Right lobe of liver (tissue), 6 donors: ENCODE measurements around the gene LHCGR. TPM values are rescaled to one million over a fixed set of nuclear protein-coding genes. Genes with fewer than 3 reads are reported as not detected.

Experiments
- ATAC-seq, 4 donors: fragments of 200-7000 bp; cut with Tn5 transposase; one replicate each; pipeline ENCODE4 v1.9.1; 2020; ENCODE audit warnings: mild to moderate bottlenecking in 4 of 4, moderate library complexity in 4 of 4
- DNase-seq, 3 donors: peaks; one replicate each; pipeline ENCODE4 v3.0.0-alpha.2; 2020
- H3K27ac ChIP-seq, 3 donors: fragments of 200-600 bp; one replicate each; pipeline ENCODE4 v1.8.0; 2022
- H3K27me3 ChIP-seq, 2 donors: fragments of 200-600 bp; one replicate each; pipeline ENCODE4 v1.8.0; 2022
- H3K36me3 ChIP-seq, 4 donors: fragments of 200-600 bp; sonication (generic) in 1 of 4; one replicate each; pipeline versions ENCODE4 v1.5.1 to v1.8.0; 2017 to 2022; ENCODE audit warnings: control low read depth in 1 of 4
- H3K4me1 ChIP-seq, 4 donors: fragments of 200-600 bp; sonication (generic) in 1 of 4; one replicate each; pipeline versions ENCODE4 v1.5.1 to v1.8.0; 2017 to 2022; ENCODE audit warnings: control low read depth in 1 of 4
- H3K4me3 ChIP-seq, 3 donors: fragments of 200-600 bp; one replicate each; pipeline ENCODE4 v1.8.0; 2022
- H3K9me3 ChIP-seq, 4 donors: fragments of 200-600 bp; sonication (generic) in 1 of 4; one replicate each; pipeline versions ENCODE4 v1.5.1 to v1.8.0; 2017 to 2022; ENCODE audit warnings: control low read depth in 1 of 4
- CTCF ChIP-seq, 4 donors: fragments of 200-600 bp in 3 of 4; fragments of 450-650 bp in 1 of 4; IDR thresholded peaks; one replicate each; pipeline versions ENCODE4 v1.5.1 to v1.8.0; 2016 to 2022; ENCODE audit warnings: antibody characterized with exemption in 4 of 4, mild to moderate bottlenecking in 2 of 4
- POLR2A ChIP-seq: fragments of 450-650 bp; IDR thresholded peaks from one replicate; pipeline ENCODE4 v1.6.1; 2017; ENCODE audit warnings: antibody characterized with exemption, mild to moderate bottlenecking
- WGBS: methylation state at CpG from one replicate; pipeline ENCODE4 v1.1.6; 2018; ENCODE audit warnings: low coverage, low lambda C conversion rate; ENCODE audit not compliant: insufficient coverage; ENCODE audit errors: missing lambda C conversion rate; 5-methylcytosine and 5-hydroxymethylcytosine counted together
- intact Hi-C, 2 donors: fragments of 100-400 bp; cut with DNase I; formaldehyde crosslinking; loops; one replicate each; pipeline versions ENCODE4 v1.11.2 to v1.14.1; 2022
- total RNA-seq, 6 experiments: library from RNA; depleted of rRNA in 2 of 6; stranded (reverse); fragments of >200 nt in 2 of 6; fragmentation: NEBNext Ultra II Directional in 3 of 6; extraction: Animal tissue kit (Norgen Biotek cat#: 25700) in 3 of 6; gene quantifications; one replicate each; pipeline versions ENCODE4 v1.1.0 to v1.2.4, GENCODE V29; 2016 to 2023
- donor health status: DM: no; HTN: yes; CAD: no.
- donor health status: DM: no; HTN: no; CAD: no.
- donor health status: DM: no; HTN: no; CAD: no.
- donor health status: DM: no; HTN: yes; CAD: no.
- donor health status: DM: no; HTN: yes; CAD: no.

LHCGR gene
- total RNA-seq, 6 experiments from 2014 or later = not detected

- WGBS = 21% methylated on average over 4 of the region's 8 CpGs
- intact Hi-C loops = no loop called here
- H3K36me3 ChIP-seq = no peaks in the 10 kb centered on the region
Observed at GRCh38 chr2:48767330-48767729, 11.8 kb upstream of the LHCGR start.

GRCh38 chr2:48760826-48761225, 5.3 kb upstream of the LHCGR start:
- no peak overlapping the region for H3K4me3 ChIP-seq
- TF ChIP-seq CTCF (IDR thresholded peaks at IDR 0.05) = no peak
- WGBS = 50% methylated on average over 1 of the region's 3 CpGs
- no peaks in the 10 kb centered on the region for H3K4me1 ChIP-seq
- ATAC-seq (no peak), DNase-seq (no peak)
- no peaks in the 10 kb centered on the region for H3K9me3 ChIP-seq
- no peak overlapping the region for H3K27ac ChIP-seq
- H3K27me3 ChIP-seq = no peaks in the 10 kb centered on the region
- H3K36me3 ChIP-seq = no peaks in the 10 kb centered on the region
- intact Hi-C loops = no loop called here

More at GRCh38 chr2:48767330-48767729, 11.8 kb upstream of the LHCGR start:
- H3K27me3 ChIP-seq = no peaks in the 10 kb centered on the region
- ATAC-seq = peak in 2 of 4 donors; percentile 36 to 51
- no peaks in the 10 kb centered on the region for H3K9me3 ChIP-seq
- no peak overlapping the region for H3K4me3 ChIP-seq
- DNase-seq = no peak
- TF ChIP-seq POLR2A (no peak), CTCF (IDR thresholded peaks at IDR 0.05) (no peak)
- no peaks in the 10 kb centered on the region for H3K4me1 ChIP-seq
- H3K27ac ChIP-seq = no peak overlapping the region

GRCh38 chr2:48759682-48760081, 4.2 kb upstream of the LHCGR start:
- intact Hi-C loops = no loop called here

GRCh38 chr2:48756289-48756688, 765 bp upstream of the LHCGR start:
- Histone ChIP-seq H3K27me3 (no peaks in the 10 kb centered on the region), H3K36me3 (no peaks in the 10 kb centered on the region), H3K4me3 (no peak overlapping the region), H3K9me3 (no peaks in the 10 kb centered on the region), H3K4me1 (no peaks in the 10 kb centered on the region), H3K27ac (no peak overlapping the region)
- no peak for ATAC-seq
- DNase-seq = no peak
- TF ChIP-seq CTCF (IDR thresholded peaks at IDR 0.05) (no peak), POLR2A (no peak)
- intact Hi-C loops = no loop called here
- WGBS = 23% methylated on average over 3 of the region's 3 CpGs

More at GRCh38 chr2:48759682-48760081, 4.2 kb upstream of the LHCGR start:
- H3K4me1 ChIP-seq = no peaks in the 10 kb centered on the region
- DNase-seq (no peak), ATAC-seq (no peak)
- H3K27me3 ChIP-seq = no peaks in the 10 kb centered on the region
- H3K36me3 ChIP-seq = no peaks in the 10 kb centered on the region
- H3K4me3 ChIP-seq = no peak overlapping the region
- no peak for TF ChIP-seq CTCF (IDR thresholded peaks at IDR 0.05)
- no peak for TF ChIP-seq POLR2A
- H3K9me3 ChIP-seq = no peaks in the 10 kb centered on the region
- WGBS = 94% methylated on average over 1 of the region's 1 CpG
- H3K27ac ChIP-seq = no peak overlapping the region

- 20% methylated on average over 1 of the region's 10 CpGs for WGBS
- ATAC-seq = peak in 1 of 4 donors; percentile 23
- H3K4me1 ChIP-seq = no peaks in the 10 kb centered on the region
Observed at GRCh38 chr2:48754874-48755273, 650 bp downstream of the LHCGR start.

More at GRCh38 chr2:48754874-48755273, 650 bp downstream of the LHCGR start:
- intact Hi-C loops = no loop called here
- TF ChIP-seq CTCF (IDR thresholded peaks at IDR 0.05) (no peak), POLR2A (no peak)
- DNase-seq = no peak
- Histone ChIP-seq H3K4me3 (no peak overlapping the region), H3K27me3 (no peaks in the 10 kb centered on the region), H3K9me3 (no peaks in the 10 kb centered on the region), H3K27ac (no peak overlapping the region), H3K36me3 (no peaks in the 10 kb centered on the region)
